ENCODE results near the gene HDAC4. TPM values are rescaled to one million over a fixed set of nuclear protein-coding genes. Genes with fewer than 3 reads are reported as not detected.

Gene HDAC4
- polyA plus RNA-seq, 5 donors, result 7.9 to 11.8 (median 10.9) TPM

DNA sequence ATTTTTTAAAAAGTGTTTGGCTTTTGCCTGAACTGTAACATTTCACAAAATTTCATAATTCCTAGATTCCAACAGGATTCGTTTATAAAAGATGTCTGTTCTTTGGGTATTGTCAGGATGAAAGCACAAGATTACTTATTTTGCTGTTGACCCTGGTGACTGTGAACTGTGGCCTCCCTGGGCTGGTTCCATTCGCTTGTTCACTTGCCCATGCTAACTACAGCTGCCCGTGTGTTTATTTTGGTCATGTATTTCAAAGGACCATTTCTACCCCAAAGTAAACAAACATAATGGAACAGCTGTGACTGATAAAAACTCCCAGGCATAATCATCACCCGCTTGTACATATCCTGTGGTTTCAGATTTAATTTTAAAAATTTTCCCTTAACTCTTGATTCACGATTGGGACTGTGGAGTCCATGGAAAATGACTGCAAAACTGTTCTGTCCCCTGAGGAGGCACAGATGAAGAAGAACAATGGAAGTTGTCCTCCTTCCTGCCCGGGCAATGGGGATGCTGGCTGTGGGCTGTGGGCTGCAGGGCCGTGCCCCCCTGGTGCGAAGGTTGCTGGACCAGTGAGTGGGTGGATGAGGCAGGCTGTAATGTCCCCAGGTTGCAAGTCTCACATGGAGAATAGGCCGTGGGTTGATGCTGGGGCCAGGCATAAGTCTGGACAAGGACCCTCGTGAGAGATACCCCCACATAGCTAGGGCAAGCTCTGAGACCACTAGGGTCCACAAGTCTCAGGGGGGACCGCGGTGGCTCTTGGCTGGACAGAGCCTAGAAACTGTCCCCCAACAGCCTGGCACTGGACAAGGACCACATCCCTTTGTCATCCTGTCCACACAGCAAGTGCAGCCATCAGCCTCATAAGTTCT, 28.9 kb upstream of the HDAC4 start:
- peak; percentile 69 to 70 for DNase-seq

DNA sequence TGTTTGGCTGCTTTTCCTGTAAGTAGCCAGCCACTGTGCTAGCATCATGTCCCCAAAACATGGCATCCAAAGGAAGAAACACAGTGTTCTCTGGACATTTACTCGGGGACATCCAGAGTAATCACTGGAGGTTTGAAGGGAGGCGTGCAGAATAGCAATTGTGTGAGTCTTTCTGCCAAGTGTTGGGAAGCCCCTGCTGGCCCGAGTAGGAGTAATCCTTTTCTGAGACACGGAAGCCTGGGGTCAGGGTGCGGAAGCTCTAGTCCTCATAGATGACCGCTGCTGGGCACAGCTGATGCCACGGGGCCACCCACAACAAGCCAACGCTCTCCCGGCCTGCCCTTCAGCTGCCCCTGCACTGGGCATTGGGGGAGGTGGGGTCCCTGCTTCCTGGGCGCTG, 24.8 kb upstream of the HDAC4 start:
- DNase-seq, result no peak

DNA sequence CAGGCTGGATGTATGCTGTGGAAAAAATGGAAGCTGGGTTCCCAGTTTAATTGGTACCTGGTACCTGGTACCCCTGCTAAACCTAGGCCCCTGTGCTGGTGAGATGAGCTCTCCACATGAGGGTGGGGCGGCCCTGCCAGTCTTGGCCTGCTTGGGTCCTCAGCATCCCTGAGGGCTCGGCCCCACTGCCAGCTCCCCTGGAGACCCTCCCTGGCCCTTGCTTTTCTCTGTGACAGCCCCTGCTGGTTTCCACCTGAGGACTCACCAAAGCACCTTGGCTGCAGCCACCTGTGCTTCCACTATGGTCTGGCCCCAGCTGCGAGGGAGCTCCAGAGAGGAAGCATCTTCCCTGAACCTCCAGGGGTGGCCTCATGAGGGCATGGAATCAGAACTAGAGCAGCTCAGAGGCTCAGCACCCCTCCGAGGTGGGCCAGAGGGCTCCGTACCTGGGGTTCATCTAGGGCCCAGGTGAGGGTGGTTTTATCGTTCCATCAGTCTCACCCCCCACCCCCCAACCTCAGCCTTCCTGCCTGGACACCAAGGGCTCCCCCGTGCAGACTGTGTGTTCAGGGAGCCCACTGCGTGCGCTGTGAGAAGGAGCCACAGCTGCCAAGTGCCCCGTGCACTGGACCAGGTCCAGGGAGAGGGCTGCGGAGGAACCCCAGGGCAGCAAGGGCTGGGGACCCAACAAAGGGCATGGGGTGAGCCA, 23.7 kb upstream of the HDAC4 start:
- no peak for DNase-seq

DNA sequence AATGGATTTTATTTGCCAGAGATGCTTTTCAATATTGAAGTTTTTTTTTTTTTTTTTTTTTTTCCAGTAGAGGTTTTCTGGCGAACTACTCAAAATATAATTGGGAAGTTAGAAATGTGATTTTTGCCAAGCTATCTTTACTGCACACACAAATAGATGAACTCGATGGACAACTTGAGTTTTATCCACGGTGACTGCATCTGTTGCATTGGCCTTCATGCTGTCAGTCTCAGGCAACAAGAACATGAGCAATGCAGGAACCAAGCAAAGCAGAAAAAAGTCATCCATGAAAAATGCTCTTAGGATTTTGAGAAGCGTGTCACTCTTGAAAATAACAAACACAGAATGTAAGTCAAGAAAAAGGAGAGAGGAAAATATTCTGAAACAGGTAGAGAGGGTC, 22.7 kb upstream of the HDAC4 start:
- DNase-seq, result no peak

DNA sequence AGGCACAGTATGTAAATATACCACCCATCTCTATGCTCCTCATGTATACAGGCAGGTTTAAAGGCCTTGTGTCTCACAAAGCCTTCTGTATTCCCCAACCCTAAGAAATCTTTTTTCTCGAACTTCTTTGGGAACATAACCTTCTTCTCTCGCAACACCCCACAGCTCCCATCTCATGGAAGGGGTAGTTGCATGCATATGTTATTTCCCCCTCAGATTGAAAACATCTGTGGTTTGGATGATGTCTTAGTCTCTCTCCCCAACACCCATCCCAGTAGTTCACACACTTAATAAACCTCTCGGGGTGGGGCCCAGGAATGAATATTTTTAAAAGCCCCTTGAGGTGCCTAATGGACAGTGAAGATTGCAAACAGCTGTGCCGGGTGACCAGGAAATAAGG, 21.0 kb upstream of the HDAC4 start:
- DNase-seq, result peak in 1 of 2 donors; percentile 52

DNA sequence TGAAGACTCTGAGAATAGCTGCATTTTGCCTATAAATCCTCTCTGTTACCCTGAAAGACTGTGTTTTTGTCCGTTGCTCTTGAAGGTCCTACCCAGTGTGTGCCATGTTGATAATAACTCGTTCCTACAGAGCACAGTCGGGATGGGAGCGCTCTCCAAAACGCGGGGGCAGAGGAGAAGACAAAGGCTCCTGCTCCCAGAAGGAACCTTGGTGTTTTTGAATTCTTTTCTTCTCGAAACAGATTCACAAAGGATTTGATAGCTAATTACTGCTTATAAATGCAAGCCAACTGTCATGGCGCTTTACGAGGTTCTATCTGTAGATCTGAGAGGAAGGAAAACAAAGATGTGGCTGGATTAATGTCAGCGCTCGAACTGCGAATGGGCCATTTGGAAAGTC, 19.3 kb upstream of the HDAC4 start:
- no peak for DNase-seq

DNA sequence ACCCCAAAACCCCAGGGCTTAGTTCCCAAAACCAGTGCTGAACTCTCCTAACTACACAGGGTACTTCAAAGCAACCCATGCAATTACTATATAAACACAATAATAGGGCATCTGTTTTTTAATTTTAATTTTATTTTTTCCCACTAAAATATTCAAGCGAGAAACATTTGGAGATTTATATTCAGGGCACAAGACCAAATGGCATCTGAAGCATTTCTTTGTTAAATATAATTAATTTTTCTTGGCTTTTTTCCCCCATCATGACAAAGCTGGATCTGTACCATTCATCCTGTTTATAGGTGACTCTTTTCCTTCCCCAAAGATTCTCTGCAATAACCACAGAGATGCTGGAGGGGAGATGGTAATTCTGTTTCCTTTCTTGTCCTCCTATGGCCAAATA, 18.1 kb upstream of the HDAC4 start:
- no peak for DNase-seq

DNA sequence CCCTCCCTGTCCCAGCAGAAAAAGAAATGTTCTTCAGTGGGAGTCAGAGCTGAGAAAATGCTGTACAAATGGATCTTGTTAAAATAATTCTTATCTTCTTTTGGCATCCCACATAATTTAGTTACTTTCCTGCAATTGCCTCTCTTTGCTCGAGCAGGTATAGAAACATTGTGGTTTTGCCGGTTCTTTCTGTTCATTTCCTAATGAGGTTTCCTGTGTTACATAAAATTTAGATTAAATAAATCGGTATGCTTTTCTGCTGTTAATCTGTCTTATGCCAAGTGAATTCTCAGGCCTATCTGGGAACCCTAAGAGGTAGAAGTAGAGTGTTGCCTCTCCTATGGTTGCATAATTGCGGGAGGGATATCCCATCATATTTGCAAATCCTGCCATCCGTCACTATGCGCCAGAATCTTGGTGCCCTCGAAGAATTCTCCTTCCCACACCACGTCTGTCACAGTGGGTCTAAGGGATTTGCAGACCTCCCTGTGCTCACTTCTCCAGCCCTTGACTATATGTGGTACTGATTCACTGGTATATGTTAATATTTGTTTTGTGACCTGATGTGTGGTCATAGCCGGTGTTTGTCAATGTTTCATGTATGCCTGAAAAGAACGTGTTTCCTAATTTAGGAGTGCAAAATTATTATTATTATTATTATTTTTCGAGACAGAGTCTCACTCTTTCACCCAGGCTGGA, 12.2 kb upstream of the HDAC4 start:
- DNase-seq, result no peak

DNA sequence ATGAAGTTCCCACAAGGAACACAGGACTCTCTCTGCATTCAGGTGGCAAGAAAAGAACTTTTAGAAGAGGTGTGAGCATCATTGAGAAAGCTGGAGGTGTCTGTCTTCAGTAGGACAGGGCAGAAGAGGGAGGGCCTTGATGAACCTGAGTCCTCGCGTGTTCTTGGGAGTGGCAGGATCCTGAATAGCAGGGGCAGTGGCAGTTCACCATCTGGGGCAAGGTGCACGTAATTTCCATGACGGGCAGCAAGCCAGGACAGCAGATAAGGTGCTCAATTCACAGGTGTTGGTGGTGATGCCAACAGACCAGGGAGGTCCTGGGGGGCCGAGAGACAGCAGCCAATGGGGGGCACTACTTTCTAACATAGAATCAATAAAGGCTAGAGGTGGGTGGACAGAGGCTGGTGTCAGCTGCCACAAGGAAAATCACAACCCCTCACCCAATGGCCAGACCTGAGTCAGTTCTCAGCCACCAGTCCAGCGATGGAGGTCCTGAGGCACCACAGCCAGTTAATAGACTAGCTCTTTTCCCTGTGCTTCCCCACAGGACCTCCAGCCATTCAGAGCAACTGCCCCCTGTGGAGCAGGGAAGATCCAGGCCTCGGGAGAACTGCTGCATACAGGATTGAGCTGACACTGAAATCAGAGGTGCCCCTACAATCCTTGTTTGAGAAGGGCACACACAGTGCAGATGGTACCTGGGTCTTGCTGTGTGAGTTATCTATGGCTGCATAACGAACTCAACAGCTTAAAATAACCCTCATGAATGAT, 10.9 kb upstream of the HDAC4 start:
- no peak for DNase-seq

DNA sequence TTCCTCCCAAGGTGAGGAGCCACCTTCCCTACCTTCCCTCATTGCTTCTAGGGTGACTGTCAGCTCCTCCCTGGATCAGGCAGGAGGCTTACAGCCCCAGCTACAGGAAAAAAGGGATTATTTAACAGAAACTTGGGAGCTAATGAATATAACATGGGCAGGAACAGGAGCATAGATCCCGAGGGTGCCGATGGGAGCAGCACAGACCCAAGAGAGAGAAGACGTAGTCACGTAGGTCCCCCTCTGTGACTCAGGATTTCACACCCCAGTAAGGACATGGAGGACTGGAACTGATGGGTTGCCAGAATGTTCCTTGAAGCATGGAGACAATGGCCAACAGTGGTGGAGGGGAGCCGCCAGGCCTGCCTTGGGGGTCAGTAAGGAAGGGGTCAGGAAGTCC, 10.3 kb upstream of the HDAC4 start:
- DNase-seq, result no peak

DNA sequence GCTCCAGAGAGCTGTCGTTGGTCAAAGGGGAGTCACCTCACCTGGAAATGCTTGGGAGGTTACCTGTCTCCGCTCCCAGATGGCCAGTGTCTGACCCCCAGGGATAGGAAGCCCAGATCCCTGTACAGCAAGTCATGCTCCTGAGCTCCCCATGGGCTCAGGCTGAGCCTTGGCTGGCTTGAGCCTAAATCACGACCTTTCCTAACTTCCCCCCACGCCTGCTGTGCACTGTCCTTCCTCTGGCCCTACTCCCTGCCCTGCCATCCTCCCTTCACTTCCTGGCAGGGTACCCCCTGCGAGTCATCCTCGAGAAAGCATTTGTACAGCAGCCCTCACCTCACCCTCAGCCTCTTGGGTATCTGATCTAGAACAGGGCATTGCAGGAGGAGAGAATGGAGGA, 9.2 kb upstream of the HDAC4 start:
- no peak for DNase-seq

DNA sequence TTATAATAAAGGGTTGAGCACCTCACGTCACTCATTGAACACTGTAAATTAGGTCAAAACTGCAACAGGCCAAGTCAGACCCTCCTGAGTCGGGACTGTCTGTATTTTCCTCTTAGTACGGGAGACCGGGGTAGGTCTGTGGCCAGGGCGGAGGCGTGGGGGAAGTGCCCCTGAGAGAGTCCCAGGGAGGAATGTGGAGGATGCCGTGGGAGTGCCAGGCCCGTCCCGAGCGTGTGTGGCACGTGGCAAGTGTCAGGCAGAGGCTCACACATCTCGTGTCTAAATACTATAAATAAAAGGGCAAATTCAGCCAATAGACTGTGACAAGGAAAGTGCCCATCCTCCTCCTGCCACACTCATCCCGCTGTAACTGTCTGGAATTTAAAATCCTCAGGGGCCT, 6.3 kb upstream of the HDAC4 start:
- DNase-seq, result no peak

DNA sequence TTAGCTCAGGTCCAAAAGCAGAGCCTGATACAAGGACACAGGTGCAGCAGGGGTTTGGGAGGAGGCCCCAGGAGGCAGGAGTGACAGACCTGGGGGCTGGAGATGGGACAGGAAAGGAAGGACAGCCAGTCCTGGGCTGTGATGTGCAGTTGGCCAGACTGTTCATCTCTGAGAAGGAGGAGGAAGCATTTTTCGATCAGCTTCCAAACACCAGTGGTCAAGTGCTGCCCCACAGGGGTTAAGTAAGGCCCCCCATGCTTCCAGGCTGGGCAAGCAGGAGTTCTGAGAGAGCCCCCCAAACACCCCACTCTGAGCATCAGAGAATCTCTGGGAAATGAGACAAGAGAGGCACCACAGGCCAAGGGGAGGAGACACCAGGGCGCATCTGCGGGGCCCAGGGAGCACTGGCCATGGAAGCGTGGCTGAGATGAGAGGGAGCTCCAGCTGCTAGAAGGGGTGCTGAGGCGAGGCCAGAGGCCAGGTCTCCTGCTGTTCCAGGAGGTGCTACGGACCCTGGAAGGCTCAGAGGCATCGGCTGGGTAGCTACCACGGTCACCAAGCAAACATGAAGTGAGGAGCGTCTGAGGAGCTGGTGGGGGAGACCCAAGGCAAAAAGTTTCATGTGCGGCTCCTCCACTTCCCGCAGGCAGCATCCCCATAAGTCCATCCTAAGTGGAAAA, 5.6 kb upstream of the HDAC4 start:
- no peak for DNase-seq

DNA sequence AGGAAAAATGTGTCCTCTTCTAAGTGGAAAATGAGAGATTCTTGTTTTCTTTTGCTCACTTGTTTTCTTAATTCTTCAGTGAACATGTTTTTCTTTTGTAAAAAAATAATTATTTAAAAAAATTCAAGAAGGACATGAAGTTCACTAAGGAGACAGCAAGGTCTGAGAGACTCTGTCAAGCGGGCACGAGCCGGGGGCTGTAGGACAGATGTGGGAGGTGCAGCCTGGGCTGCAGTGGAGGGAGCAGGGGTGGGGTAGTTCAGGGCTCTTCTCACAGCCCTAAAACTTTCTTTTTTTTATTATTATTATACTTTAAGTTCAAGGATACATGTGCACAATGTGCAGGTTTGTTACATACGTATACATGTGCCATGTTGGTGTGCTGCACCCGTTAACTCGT, 4.3 kb upstream of the HDAC4 start:
- no peak for DNase-seq

DNA sequence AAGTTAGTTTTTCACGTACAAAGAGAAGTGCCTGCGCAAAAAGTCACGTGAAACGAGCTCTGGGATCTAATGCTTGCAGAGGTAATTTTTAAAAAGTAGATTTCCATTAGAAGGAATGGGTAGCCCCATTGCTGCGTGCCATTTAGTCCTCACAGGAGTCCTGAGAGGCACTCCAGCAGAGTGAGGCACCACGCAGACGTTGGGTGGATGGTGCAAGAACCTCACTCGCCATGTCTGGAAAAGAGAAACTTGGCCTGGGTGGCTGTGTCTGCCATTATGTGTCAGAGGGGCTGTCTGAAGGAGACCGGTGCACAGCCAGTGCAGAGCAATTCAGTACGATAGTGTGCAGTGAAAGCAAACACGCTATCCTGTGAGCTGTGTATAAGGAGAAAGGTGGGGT, 1.8 kb upstream of the HDAC4 start:
- no peak for DNase-seq

DNA sequence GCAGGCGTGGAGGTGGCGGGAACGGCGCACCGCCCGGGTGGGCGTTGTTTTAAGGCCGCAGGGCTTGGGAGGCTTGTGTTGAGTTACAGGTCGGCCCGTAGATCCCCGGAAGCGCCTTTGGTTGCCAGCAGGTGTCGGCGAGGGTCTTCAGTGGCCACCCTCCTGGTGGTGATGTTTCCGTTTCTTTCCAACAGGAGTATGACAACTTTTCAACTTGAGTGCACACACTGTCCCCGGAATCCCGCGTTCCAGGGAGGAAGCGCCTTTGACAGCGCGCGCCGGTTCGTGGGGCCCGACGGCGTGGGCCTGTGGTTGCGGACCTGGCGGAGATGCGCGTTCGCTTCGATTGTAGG, 1.0 kb upstream of the HDAC4 start:
- no peak for DNase-seq

DNA sequence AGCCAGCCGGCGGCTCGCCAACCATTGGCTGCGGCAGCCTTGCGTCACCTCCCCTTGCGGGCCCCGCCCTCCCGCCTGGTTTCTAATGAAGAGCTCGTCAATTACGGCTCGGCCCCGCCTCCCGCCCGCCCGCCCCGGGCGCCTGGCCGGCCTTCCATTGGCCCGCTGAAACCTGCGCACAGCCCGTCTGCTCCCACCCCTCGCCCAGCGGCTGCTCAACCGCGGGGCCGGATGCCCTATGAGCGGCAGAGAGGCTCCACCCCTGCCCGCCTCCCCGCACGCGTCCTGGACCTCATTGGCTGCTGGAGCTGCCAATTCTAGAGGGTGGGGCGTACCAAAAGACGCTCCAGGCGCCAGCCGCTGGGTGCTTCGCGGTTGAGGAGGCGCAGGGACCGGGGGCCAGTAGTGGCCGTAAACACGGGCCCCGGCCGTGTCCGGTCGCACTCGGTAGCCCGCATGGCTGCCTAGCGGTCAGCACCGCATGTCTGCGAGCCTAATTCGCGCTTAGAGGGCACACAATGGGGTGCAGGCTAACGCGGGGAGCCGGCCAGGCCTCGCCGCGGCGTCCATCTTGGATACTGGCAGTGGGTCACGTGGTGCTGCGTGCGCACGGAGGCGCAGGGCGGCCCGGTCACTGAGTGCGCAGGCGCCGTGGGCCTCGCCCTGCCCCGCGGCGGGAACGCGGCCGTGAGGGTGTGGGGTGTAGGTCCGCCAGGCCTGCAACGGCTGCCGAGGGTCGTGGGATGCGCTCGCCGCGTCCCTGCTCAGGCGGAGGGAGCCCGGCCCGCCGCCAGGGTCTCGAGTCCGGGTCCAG, 454 bp upstream of the HDAC4 start:
- DNase-seq, result peak; percentile 99 to 100

DNA sequence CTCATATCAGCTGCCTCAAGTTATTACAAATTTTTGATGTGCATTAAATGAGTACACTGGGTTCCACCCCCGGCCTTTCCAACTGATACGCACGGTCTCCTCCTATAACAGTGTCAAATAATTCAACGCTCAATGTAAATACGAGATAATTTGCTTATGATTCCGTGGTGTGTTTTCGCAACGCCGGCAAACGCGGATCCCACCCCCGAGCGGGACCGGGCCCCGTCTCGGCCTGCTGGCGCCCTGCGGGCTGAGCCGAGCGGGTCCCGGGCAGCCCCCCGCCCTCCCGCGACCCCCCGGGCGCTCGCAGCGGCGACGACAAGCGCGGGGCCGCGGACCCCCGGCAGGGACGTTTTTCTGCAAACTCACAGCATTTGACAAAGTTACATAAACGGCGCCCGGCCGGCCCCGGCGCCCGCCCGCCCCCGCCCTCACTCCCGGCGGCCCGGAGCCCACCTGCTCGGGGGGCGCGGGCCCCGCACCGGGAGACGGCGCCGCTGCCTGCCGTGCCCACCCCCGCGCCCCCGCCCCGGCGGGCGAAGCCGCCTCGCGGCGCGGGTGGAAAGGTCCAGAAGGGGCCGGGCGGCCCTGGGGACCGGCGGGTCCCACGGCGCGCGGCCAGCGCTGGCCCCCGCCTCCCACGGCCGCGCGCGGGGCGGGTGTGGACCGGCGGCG, 762 bp downstream of the HDAC4 start:
- DNase-seq, result peak in 1 of 2 donors; percentile 60

DNA sequence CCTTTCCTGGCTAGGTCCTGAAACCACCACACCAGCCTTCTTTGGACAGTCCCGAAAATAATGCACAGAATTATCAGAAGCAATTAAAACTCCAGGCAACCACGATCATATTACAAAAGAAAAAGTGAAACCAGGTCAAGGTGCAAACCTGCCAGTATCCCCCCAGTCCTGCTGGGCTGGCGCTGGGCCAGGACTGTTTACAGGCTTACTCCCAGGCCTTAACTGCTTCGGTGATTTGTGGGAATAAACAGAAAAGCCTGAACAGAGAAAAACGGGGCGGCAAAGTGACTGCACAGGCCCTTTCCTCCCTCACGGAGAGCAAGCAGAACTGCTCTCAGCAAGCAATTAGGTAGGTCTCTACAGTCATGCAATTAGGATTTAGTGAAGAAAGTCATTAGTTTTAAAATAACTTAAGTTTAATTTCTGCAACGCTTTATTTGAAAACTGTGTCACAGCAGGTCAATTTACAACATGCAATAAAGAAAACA, 1.3 kb downstream of the HDAC4 start:
- DNase-seq, result no peak

DNA sequence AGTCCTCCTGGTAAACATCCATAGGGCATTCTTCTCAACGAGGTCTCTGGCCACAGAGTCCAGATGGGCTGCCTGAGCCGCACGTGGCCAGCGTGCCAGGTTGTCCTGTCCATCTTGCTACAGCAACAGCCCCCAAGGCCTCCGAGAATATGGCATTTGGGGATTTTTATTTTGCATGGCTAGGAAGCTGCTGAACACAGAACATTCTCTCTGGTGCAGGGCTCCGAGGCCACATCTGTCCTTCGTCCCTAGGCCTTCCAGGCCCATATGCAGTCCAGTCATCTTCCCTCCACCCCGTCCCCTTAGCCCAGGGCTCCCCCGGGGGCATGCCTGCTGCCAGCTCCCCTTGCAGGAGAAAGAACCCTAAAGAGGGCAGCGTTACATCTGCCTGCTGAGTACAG, 2.3 kb downstream of the HDAC4 start:
- no peak for DNase-seq

All from right lung (tissue), 5 donors.